K562 (cell line): ENCODE results near the gene NIPAL3.

Source experiments
- CHD4 ChIP-seq: fragments of 200-600 bp; sonication (generic); IDR thresholded peaks from 3 replicates; pipeline ENCODE4 v1.6.1; 2012; ENCODE audit warnings: low read depth, mild to moderate bottlenecking, mixed read lengths, low read length, inconsistent platforms; ENCODE audit not compliant: insufficient read depth, insufficient replicate concordance, poor library complexity, severe bottlenecking
- KDM5B ChIP-seq: fragments of 200-600 bp; sonication (generic); IDR thresholded peaks from 2 replicates; pipeline ENCODE4 v1.6.1; 2012; ENCODE audit warnings: low read depth, mild to moderate bottlenecking, moderate library complexity, low read length, control low read depth, inconsistent platforms; ENCODE audit not compliant: insufficient replicate concordance
- MXI1 ChIP-seq: IDR thresholded peaks from 2 replicates; pipeline ENCODE4 v1.6.1; 2011; ENCODE audit warnings: low read depth, mild to moderate bottlenecking, improper control_type of control experiment, low read length
- PHF8 ChIP-seq: fragments of 200-600 bp; sonication (generic); IDR thresholded peaks from 2 replicates; pipeline ENCODE4 v1.6.1; 2012; ENCODE audit warnings: mixed run types, mild to moderate bottlenecking, inconsistent platforms, low read length, moderate library complexity, borderline replicate concordance
- RFX5 ChIP-seq: IDR thresholded peaks from 2 replicates; pipeline ENCODE4 v1.6.1; 2011; ENCODE audit warnings: low read depth, mild to moderate bottlenecking, improper control_type of control experiment, low read length
- ZNF12 ChIP-seq: sonication (generic); formaldehyde crosslinking; IDR thresholded peaks from 2 replicates; pipeline ENCODE4 v1.4.0; 2020; ENCODE audit warnings: mild to moderate bottlenecking, missing genetic modification reagents
- ZNF197 ChIP-seq: fragments of 200-800 bp; sonication (Bioruptor generic); IDR thresholded peaks from 2 replicates; pipeline ENCODE4 v1.6.1; 2016; ENCODE audit warnings: low read depth, missing genetic modification characterization, missing compliant biosample characterization
- ZNF212 ChIP-seq: fragments of 450-650 bp; formaldehyde crosslinking; IDR thresholded peaks from 2 replicates; pipeline ENCODE4 v1.4.0; 2020; ENCODE audit warnings: mild to moderate bottlenecking
- ZNF274 ChIP-seq: IDR thresholded peaks from 2 replicates; pipeline ENCODE4 v1.6.1; 2011; ENCODE audit warnings: low read depth, mild to moderate bottlenecking, low read length, moderate library complexity, borderline replicate concordance
- ZNF324 ChIP-seq: fragments of 250-450 bp; sonication (Bioruptor Pico); IDR thresholded peaks from 2 replicates; pipeline ENCODE4 v1.4.0; 2020; ENCODE audit warnings: mild to moderate bottlenecking

- no peak for TF ChIP-seq CHD4
- no peak for TF ChIP-seq ZNF12 (CRISPR knock-in tag)
- TF ChIP-seq RFX5, result no peak
- TF ChIP-seq ZNF324 (CRISPR knock-in tag), result no peak
- TF ChIP-seq ZNF212, result no peak
- no peak for TF ChIP-seq ZNF197 (CRISPR knock-in tag)
- no peak for TF ChIP-seq PHF8
- TF ChIP-seq KDM5B, result no peak
- no peak for TF ChIP-seq MXI1
- no peak for TF ChIP-seq ZNF274
These were observed 98.1 kb downstream of the NIPAL3 start for GRCh38 chr1:24513706-24514105.
